GM18873 (cell line): Measurements from ENCODE around the gene PLCG2.
"Not testable (repeated sequence)": the region's sequence is repeated elsewhere in the genome, so short reads cannot be mapped to it uniquely, and the experiment has no call there.

Experiments used
- ATAC-seq: cut with Tn5 transposase; IDR thresholded peaks from one replicate; pipeline ENCODE4 v1.9.1; 2021; ENCODE audit warnings: mild to moderate bottlenecking, moderate library complexity, moderate number of reproducible peaks; ENCODE audit not compliant: unreplicated experiment, low FRiP score

Gene PLCG2

GRCh38 chr16:81752876-81753227 is 26.2 kb upstream of the PLCG2 start:
- ATAC-seq: no peak

- ATAC-seq: no peak
Measured at GRCh38 chr16:81754858-81755257, 24.2 kb upstream of the PLCG2 start.

- ATAC-seq: no peak
Measured at GRCh38 chr16:81755915-81756614, 23.0 kb upstream of the PLCG2 start.

DNA sequence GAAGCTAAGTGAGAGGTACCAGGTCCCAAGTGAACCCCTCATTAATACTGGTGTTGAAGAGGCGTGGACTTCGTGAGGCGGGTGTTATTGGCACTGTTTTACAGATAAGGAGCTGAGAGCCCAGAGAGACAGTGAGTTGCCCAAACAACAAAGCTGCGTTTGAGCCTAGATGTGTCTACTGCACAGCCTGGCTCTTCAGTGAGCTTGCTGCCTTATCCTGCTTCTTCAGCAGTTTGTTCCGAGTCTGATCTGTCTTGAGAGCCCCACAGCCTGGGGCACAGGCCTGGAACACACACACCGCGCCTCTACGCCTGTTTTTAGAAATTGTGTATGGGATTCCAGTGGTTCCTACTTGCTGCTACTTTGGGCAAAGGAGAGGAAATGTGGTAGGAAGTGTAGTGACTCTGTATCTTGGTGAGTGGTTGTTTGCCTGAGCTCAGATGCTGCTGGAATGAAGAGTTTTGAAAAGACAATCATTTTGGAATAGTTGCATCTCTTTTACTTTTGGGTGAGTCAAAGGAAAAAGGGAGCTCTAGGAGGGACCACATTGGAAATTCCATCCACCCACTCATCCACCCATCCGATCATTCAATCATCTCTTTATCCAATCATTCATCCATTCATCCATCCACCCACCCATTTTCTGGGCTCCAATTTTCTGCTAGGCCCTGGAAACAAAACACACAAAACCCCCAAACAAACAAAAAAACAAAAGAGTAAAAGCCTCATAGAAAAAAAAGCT is 22.3 kb upstream of the PLCG2 start:
- ATAC-seq: no peak

DNA sequence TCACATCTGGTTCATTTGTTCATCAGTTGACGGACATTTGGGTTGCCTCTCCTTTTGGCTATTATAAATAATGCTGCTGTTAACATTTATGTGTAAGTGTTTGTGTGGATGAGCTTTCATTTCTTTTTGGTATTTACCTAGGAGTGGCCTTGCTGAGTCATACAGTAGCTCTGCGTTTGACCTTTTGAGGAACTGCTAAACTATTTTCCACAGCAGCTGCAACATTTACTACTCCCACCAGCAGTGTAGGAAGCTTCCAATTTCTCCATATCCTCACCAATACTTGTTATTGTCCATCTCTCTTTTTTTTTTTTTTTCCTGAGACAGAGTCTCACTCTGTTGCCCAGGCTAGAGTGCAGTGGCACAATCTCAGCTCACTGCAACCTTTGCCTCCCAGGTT is 20.7 kb upstream of the PLCG2 start:
- ATAC-seq: no peak

GRCh38 chr16:81762322-81762721 is 16.8 kb upstream of the PLCG2 start:
- ATAC-seq: not testable (repeated sequence)

DNA sequence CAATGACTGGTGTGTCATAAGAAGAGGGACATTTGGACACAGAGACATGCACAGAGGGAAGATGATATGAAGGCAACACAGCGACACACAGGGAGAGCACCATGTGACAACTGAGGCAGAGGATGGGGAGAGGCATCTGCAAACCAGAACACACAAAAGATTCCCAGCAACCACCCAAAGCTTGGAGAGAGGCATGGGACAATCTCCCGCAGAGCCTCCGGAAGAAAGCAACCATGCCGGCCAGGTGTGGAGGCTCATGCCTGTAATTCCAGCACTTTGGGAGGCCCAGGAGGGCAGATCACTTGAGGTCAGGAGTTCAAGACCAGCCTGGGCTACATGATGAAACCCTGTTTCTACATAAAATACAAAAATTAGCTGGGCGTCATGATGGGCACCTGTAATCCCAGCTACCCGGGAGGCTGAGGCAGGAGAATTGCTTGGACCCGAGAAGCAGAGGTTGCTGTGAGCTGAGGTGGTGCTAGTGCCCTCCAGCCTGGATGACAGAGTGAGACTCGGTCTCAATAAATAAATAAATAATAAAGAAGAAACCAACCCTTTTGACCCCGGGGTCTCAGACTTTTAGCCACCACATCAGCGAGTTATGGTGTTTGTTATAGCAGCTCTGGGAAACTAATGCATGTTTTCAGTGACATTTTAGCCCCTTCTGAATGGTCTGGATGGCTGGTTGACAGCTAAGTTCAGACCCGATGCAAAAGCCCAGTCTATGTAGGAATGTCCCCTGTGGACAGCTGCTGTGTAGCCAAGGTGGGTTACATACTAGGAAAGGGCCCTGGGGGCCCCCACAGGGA is 13.8 kb upstream of the PLCG2 start:
- no peak for ATAC-seq

- ATAC-seq: no peak
Measured at GRCh38 chr16:81765969-81766368, 13.1 kb upstream of the PLCG2 start.

GRCh38 chr16:81767987-81768592 is 11.0 kb upstream of the PLCG2 start:
- no peak for ATAC-seq

DNA sequence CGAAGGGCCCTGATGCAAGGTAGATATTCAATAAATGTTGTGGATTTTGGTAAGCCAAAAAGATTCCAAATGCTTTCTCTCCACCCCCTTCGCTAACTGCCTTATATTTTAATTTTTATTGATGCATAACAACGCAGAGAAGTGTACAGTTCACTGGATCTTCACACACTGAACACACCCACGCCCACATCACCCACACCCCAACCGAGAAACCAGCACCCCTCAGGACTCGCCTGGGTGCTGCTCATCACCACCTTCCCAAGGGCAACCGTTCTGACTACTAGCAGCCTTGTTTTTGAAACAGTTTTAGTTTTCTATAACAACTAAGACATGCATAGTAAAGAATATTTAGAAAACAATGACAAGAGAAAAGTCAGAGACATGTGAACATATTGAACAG is 9.1 kb upstream of the PLCG2 start:
- ATAC-seq: no peak

- ATAC-seq: peak; percentile 36
Measured at GRCh38 chr16:81774348-81774747, 4.7 kb upstream of the PLCG2 start.

DNA sequence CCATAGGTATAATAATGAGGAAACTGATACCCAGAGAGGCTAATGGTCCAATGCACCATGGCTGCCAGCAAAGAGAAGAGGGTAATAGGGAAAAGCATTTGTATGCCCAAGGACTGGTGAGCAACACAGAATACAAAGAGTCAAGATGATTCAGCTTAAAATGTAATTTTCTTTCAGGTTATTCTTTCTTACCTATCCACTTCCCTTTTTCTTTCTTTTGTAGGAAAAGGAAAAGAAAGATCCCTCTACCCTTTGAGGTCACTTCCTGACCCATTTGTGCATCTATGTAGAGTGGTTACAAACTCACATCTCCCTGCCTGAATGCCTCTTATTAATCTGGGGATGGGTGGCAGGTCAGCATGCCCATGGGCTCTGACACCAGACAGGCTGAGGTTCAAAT is 3.5 kb upstream of the PLCG2 start:
- ATAC-seq: no peak

- no peak for ATAC-seq
Measured at GRCh38 chr16:81778231-81778630, 860 bp upstream of the PLCG2 start.

- ATAC-seq: no peak
Measured at GRCh38 chr16:81779536-81780320, 637 bp downstream of the PLCG2 start.

- no peak for ATAC-seq
Measured at GRCh38 chr16:81780350-81780749, 1.3 kb downstream of the PLCG2 start.

- ATAC-seq: no peak
Measured at GRCh38 chr16:81782236-81782635, 3.1 kb downstream of the PLCG2 start.

GRCh38 chr16:81784072-81784795 is 5.1 kb downstream of the PLCG2 start:
- ATAC-seq: no peak

GRCh38 chr16:81785138-81785924 is 6.2 kb downstream of the PLCG2 start:
- no peak for ATAC-seq

- no peak for ATAC-seq
Measured at GRCh38 chr16:81786321-81786720, 7.2 kb downstream of the PLCG2 start.
